Body of pancreas (tissue), 4 donors: Measurements from ENCODE around the gene BMPER. TPM values are rescaled to one million over a fixed set of nuclear protein-coding genes. Genes with fewer than 3 reads are reported as not detected.

Source experiments
- ATAC-seq: fragments of 150-250 bp; one replicate; pipeline ENCODE4 v1.9.1; 2016
- DNase-seq, 4 donors: peaks; one replicate each; pipeline ENCODE4 v3.0.0-alpha.2; 2019
- H3K27ac ChIP-seq, 4 donors: fragments of 200-600 bp; sonication (generic); 1 replicate in 3 of 4; 2 replicates in 1 of 4; pipeline versions ENCODE4 v1.5.1 to v1.6.1; 2016 to 2019; ENCODE audit warnings: mild to moderate bottlenecking in 1 of 4, mixed read lengths in 1 of 4, moderate library complexity in 1 of 4
- H3K27me3 ChIP-seq, 2 donors: fragments of 200-600 bp; sonication (generic); one replicate each; pipeline ENCODE4 v1.6.0; 2016; ENCODE audit warnings: mild to moderate bottlenecking in 1 of 2
- H3K36me3 ChIP-seq, 2 donors: fragments of 200-600 bp; sonication (generic); replicated peaks in 1 of 2; 2 replicates each; pipeline ENCODE4 v1.5.1; 2016; ENCODE audit warnings: low read depth in 2 of 2; ENCODE audit not compliant: insufficient read depth in 1 of 2
- H3K4me1 ChIP-seq: fragments of 200-600 bp; sonication (generic); one replicate; pipeline ENCODE4 v1.6.0; 2016
- H3K4me3 ChIP-seq, 2 donors: fragments of 200-600 bp; sonication (generic); 1 replicate in 1 of 2; 2 replicates in 1 of 2; pipeline ENCODE4 v1.5.1; 2016 to 2019
- H3K9me3 ChIP-seq, 3 donors: fragments of 200-600 bp; sonication (generic); 1 replicate in 2 of 3; 2 replicates in 1 of 3; pipeline ENCODE4 v1.5.1; 2016
- POLR2A ChIP-seq, 3 donors: fragments of 450-650 bp; IDR thresholded peaks; one replicate each; pipeline ENCODE4 v1.6.1; 2016; ENCODE audit warnings: antibody characterized with exemption in 3 of 3, mild to moderate bottlenecking in 2 of 3
- WGBS, 2 donors: methylation state at CpG; one replicate each; pipeline ENCODE4 v1.1.5; 2017; 5-methylcytosine and 5-hydroxymethylcytosine counted together
- intact Hi-C: fragments of 100-400 bp; cut with DNase I; formaldehyde crosslinking; loops from one replicate; pipeline ENCODE4 v1.15.1; 2023
- total RNA-seq, 2 donors: library from RNA; depleted of rRNA; stranded (reverse); fragments of >200 nt; gene quantifications; one replicate each; pipeline ENCODE4 v1.1.0, GENCODE V29; 2016
- TF ChIP-seq, protein P1 (sequence below), 7 experiments: fragments of 450-650 bp in 4 of 7; fragments of 200-600 bp in 3 of 7; sonication (generic) in 3 of 7; IDR thresholded peaks; one replicate each; pipeline ENCODE4 v1.5.1; 2016 to 2019; ENCODE audit warnings: antibody characterized with exemption in 7 of 7

The BMPER gene
- total RNA-seq, 2 donors from 2014 or later, result 0.33 to 0.78 TPM

DNA sequence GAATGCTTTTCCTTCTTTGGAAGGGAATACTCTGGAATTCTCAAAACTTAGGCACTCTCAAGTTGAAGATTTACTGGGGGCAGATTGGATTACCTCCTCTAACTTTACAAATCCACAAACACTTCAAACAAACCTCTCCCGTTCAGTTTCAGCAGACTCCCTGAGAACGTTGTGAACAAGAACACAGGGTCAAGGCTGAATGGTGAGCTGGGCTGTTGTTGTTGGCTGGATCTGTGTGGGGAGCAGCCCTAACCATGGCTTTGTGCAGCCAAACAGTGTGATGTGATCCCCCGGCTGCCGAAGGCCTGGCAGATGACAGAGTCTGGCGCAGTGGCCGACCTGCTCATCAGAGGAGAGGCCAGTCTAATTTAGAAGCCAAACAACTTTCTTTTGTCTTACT lies 93.1 kb downstream of the BMPER start:
- ATAC-seq, result no peak

DNA sequence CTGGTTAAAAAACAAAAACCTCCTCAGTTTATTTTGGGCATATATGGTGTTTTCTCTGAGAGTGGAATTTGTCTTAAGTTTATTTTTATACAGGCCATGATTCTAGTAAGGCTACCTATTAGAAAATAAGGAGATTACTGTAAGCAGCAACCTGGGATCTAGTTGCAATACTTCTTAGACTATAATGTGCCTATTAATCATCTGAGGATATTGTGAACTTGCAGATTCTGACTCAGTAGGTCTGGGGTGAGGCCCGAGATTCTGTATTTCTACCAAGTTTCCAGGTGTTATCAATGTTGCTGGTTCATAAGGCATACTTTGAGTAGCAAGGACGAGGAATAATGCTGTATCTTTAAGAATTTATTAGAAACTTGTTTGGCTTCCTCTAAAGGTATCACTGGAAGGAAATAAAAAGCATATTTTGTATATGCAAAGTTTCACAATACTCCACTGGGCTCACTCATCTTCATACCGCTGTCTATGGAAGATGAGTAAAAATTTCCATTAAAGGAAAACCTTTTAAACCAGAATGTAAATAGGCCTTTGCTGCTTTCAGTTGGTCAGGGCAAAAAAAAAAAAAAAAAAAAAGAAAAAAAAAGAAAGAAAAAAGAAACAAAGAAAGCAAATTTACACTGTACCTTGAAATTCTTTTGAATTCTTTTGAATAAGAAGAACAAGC lies 105.8 kb downstream of the BMPER start:
- H3K4me3 ChIP-seq, result no peak overlapping the region
- no peak overlapping the region for H3K27ac ChIP-seq
- H3K36me3 ChIP-seq, result no peaks in the 10 kb centered on the region
- intact Hi-C loops, result no loop called here
- H3K27me3 ChIP-seq, result no peaks in the 10 kb centered on the region
- WGBS, 2 donors, result 62 to 76% methylated on average over 3 of the region's 3 CpGs
- H3K4me1 ChIP-seq, result no peaks in the 10 kb centered on the region
- H3K9me3 ChIP-seq, result no peaks in the 10 kb centered on the region
- no peak for DNase-seq
- no peak for TF ChIP-seq POLR2A (IDR thresholded peaks at IDR 0.05)
- TF ChIP-seq, protein P1, sequence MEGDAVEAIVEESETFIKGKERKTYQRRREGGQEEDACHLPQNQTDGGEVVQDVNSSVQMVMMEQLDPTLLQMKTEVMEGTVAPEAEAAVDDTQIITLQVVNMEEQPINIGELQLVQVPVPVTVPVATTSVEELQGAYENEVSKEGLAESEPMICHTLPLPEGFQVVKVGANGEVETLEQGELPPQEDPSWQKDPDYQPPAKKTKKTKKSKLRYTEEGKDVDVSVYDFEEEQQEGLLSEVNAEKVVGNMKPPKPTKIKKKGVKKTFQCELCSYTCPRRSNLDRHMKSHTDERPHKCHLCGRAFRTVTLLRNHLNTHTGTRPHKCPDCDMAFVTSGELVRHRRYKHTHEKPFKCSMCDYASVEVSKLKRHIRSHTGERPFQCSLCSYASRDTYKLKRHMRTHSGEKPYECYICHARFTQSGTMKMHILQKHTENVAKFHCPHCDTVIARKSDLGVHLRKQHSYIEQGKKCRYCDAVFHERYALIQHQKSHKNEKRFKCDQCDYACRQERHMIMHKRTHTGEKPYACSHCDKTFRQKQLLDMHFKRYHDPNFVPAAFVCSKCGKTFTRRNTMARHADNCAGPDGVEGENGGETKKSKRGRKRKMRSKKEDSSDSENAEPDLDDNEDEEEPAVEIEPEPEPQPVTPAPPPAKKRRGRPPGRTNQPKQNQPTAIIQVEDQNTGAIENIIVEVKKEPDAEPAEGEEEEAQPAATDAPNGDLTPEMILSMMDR (IDR thresholded peaks at IDR 0.05), result no peak
- no peak for ATAC-seq

More for the DNA sequence above, 93.1 kb downstream of the BMPER start:
- DNase-seq, result no peak
- Histone ChIP-seq H3K36me3 (no peaks in the 10 kb centered on the region), H3K27ac (no peak overlapping the region), H3K4me1 (no peaks in the 10 kb centered on the region), H3K27me3 (no peaks in the 10 kb centered on the region), H3K9me3 (no peaks in the 10 kb centered on the region), H3K4me3 (no peak overlapping the region)
- no peak for TF ChIP-seq POLR2A (IDR thresholded peaks at IDR 0.05)
- TF ChIP-seq, protein P1 (IDR thresholded peaks at IDR 0.05), result no peak
- 23 to 51% methylated on average over 2 to 6 of the region's 6 CpGs for WGBS, 2 donors
- intact Hi-C loops, result no loop called here

DNA sequence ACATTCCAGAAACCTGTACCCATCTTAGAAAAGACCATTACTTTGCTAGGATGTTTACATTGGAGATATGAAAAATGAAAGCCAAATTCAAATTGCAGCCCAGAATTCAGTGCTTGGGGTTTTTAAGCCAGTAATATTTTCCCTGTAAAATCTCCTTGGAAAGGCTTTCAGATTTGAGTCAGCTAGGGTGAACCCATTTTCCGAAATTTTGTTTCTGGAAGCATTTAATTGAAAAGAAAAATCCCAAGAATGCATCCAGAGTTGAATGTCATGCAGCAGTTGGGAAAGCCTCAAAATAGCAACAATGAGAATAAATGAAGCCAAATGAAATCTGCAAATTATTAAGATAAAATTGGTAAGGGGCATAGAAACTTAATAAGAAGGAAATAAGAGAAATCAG lies 106.4 kb downstream of the BMPER start:
- Histone ChIP-seq H3K27me3 (no peaks in the 10 kb centered on the region), H3K4me1 (no peaks in the 10 kb centered on the region), H3K36me3 (no peaks in the 10 kb centered on the region), H3K4me3 (no peak overlapping the region), H3K27ac (no peak overlapping the region), H3K9me3 (no peaks in the 10 kb centered on the region)
- intact Hi-C loops, result no loop called here
- ATAC-seq (no peak), DNase-seq (no peak)
- 68 to 72% methylated on average over 1 of the region's 1 CpG for WGBS, 2 donors
- TF ChIP-seq, protein P1 (IDR thresholded peaks at IDR 0.05), result no peak
- TF ChIP-seq POLR2A (IDR thresholded peaks at IDR 0.05), result no peak

DNA sequence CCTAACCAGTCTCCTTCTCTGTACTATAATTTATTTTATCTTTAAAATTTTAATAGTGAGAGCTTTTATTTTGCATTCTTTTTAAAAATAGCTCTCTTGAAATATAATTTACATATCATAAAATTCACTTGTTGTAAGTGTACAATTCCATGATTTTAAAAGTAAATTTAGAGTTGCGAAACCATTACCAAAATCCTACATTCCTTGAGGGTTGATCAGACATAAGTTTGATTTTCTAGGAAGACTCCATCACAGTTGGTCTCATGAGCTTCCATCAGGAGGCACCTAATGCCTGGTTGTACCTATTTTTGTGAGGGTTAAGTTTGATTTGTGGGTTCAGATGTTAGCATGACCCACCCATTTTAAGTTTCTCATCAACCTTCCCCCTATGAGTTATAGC lies 108.1 kb downstream of the BMPER start:
- no peaks in the 10 kb centered on the region for H3K9me3 ChIP-seq
- 78 to 88% methylated on average over 1 of the region's 1 CpG for WGBS, 2 donors
- H3K4me1 ChIP-seq, result no peaks in the 10 kb centered on the region
- no peak overlapping the region for H3K4me3 ChIP-seq
- intact Hi-C loops, result no loop called here
- DNase-seq, result no peak
- H3K27me3 ChIP-seq, result no peaks in the 10 kb centered on the region
- ATAC-seq, result no peak
- H3K36me3 ChIP-seq, result no peaks in the 10 kb centered on the region
- TF ChIP-seq POLR2A (IDR thresholded peaks at IDR 0.05), result no peak
- TF ChIP-seq, protein P1 (IDR thresholded peaks at IDR 0.05), result no peak
- no peak overlapping the region for H3K27ac ChIP-seq

DNA sequence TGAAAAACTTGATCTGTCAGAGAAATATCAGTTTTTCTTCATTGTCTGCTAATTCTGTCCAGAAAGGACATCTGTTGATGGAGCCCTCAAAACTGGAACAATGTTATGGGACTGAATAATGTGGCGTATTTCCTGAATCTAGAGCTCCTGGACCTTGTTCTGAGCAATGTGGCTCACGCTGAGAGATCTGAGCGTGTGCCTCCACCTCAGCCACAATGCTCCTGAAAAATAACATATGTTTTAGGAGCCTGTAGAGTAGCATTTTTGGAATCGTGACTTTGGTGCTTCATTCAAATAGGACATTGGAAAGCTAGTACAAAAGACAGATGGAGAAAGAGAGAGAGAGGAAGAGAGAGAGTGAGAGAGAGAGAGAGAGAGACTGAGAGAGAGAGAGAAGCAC lies 110.3 kb downstream of the BMPER start:
- intact Hi-C loops, result no loop called here

More for the DNA sequence above, 110.3 kb downstream of the BMPER start:
- no peaks in the 10 kb centered on the region for H3K4me1 ChIP-seq
- H3K9me3 ChIP-seq, result no peaks in the 10 kb centered on the region
- H3K36me3 ChIP-seq, result no peaks in the 10 kb centered on the region
- DNase-seq (no peak), ATAC-seq (no peak)
- H3K27ac ChIP-seq, result no peak overlapping the region
- no peaks in the 10 kb centered on the region for H3K27me3 ChIP-seq
- no peak overlapping the region for H3K4me3 ChIP-seq
- 68 to 72% methylated on average over 4 of the region's 4 CpGs for WGBS, 2 donors
- TF ChIP-seq, protein P1 (IDR thresholded peaks at IDR 0.05), result no peak
- no peak for TF ChIP-seq POLR2A (IDR thresholded peaks at IDR 0.05)
